Vagina (tissue), 2 donors: ENCODE measurements around the gene DNAJC7. TPM values are rescaled to one million over a fixed set of nuclear protein-coding genes. Genes with fewer than 3 reads are reported as not detected.
"Not testable (repeated sequence)": the region's sequence is repeated elsewhere in the genome, so short reads cannot be mapped to it uniquely, and the experiment has no call there.

Source experiments
- DNase-seq, 2 donors: peaks; one replicate each; pipeline ENCODE4 v3.0.0-alpha.2; 2017; ENCODE audit errors: extremely low spot score in 2 of 2
- H3K27ac ChIP-seq: fragments of 200-600 bp; sonication (generic); one replicate; pipeline ENCODE4 v1.5.1; 2019
- H3K27me3 ChIP-seq: fragments of 200-600 bp; sonication (generic); one replicate; pipeline ENCODE4 v1.5.1; 2019
- H3K36me3 ChIP-seq, 2 donors: fragments of 200-600 bp; sonication (generic); one replicate each; pipeline ENCODE4 v1.5.1; 2017 to 2019
- H3K4me1 ChIP-seq: fragments of 200-600 bp; sonication (generic); one replicate; pipeline ENCODE4 v1.5.1; 2019
- H3K4me3 ChIP-seq, 2 donors: fragments of 200-600 bp; sonication (generic); 1 replicate in 1 of 2; 2 replicates in 1 of 2; pipeline ENCODE4 v1.5.1; 2016 to 2019
- H3K9me3 ChIP-seq: fragments of 200-600 bp; sonication (generic); one replicate; pipeline ENCODE4 v1.5.1; 2019
- CTCF ChIP-seq, 3 experiments: fragments of 450-650 bp in 2 of 3; fragments of 200-600 bp in 1 of 3; sonication (generic) in 1 of 3; IDR thresholded peaks; one replicate each; pipeline ENCODE4 v1.5.1; 2017 to 2019; ENCODE audit warnings: antibody characterized with exemption in 3 of 3, mild to moderate bottlenecking in 2 of 3, moderate library complexity in 2 of 3
- POLR2A ChIP-seq, 2 donors: fragments of 450-650 bp; IDR thresholded peaks; one replicate each; pipeline ENCODE4 v1.6.1; 2017; ENCODE audit warnings: antibody characterized with exemption in 2 of 2, mild to moderate bottlenecking in 2 of 2, moderate library complexity in 2 of 2
- POLR2AphosphoS5 ChIP-seq, 2 donors: sonication (generic); formaldehyde crosslinking; IDR thresholded peaks; one replicate each; pipeline ENCODE4 v1.9.0; 2017; ENCODE audit warnings: antibody characterized with exemption in 2 of 2, mild to moderate bottlenecking in 2 of 2, low read depth in 1 of 2; ENCODE audit not compliant: insufficient read depth in 1 of 2
- intact Hi-C: fragments of 100-400 bp; cut with DNase I; formaldehyde crosslinking; loops from one replicate; pipeline ENCODE4 v1.15.1; 2023
- total RNA-seq: library from RNA; depleted of rRNA; stranded (reverse); fragments of >200 nt; gene quantifications from one replicate; pipeline ENCODE4 v1.2.3, GENCODE V29; 2016

Gene DNAJC7
- total RNA-seq, 1 donor from 2014 or later: 60.2 TPM

- no peaks in the 10 kb centered on the region for H3K9me3 ChIP-seq
- H3K27ac ChIP-seq: no peak overlapping the region
- no peak for TF ChIP-seq CTCF (IDR thresholded peaks at IDR 0.05)
- intact Hi-C loops: no loop called here
- no peak for DNase-seq
- H3K27me3 ChIP-seq: no peaks in the 10 kb centered on the region
- H3K4me1 ChIP-seq: peaks cover 8% of the 10 kb centered on the region
- no peaks in the 10 kb centered on the region for H3K36me3 ChIP-seq
- no peak overlapping the region for H3K4me3 ChIP-seq
Observed at GRCh38 chr17:41935641-41936040, 81.6 kb downstream of the DNAJC7 start.

GRCh38 chr17:41932816-41933389 is 84.3 kb downstream of the DNAJC7 start:
- no peak for DNase-seq
- no peaks in the 10 kb centered on the region for H3K27me3 ChIP-seq
- H3K4me1 ChIP-seq: peaks cover 15% of the 10 kb centered on the region
- intact Hi-C loops: no loop called here
- TF ChIP-seq POLR2A (IDR thresholded peaks at IDR 0.05) (no peak), POLR2AphosphoS5 (IDR thresholded peaks at IDR 0.05; ENCODE audit: insufficient read depth in 1 of 2, low read depth in 1 of 2) (no peak)
- H3K36me3 ChIP-seq: no peaks in the 10 kb centered on the region
- H3K4me3 ChIP-seq: no peak overlapping the region
- no peaks in the 10 kb centered on the region for H3K9me3 ChIP-seq
- H3K27ac ChIP-seq: no peak overlapping the region

DNA sequence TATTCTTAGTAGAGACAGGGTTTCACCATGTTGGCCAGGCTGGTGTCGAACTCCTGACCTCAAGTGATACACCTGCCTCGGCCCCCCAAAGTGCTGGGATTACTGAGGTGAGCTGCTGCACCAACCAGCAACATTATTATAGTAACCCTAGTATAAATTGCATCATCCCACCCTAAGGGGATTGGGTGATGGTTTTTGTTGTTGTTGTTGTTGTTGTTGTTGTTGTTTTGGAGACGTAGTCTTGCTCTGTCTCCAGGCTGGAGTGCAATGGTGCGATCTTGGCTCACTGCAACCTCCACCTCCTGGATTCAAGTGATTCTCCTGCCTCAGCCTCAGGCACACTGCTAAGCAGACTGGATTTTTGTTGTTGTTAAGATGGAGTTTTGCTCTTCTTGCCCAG is 85.5 kb downstream of the DNAJC7 start:
- H3K4me3 ChIP-seq, DNase-seq, intact Hi-C loops, H3K27me3 ChIP-seq, H3K36me3 ChIP-seq, H3K27ac ChIP-seq, H3K9me3 ChIP-seq: not testable (repeated sequence)
- peaks cover 15% of the 10 kb centered on the region for H3K4me1 ChIP-seq

GRCh38 chr17:41930833-41931156 is 86.4 kb downstream of the DNAJC7 start:
- Histone ChIP-seq H3K4me3 (peak overlapping the region; percentile 41 to 63), H3K27ac (peak overlapping the region; percentile 75), H3K4me1 (peaks cover 15% of the 10 kb centered on the region)
- DNase-seq, H3K9me3 ChIP-seq, H3K36me3 ChIP-seq, intact Hi-C loops, H3K27me3 ChIP-seq: not testable (repeated sequence)

DNA sequence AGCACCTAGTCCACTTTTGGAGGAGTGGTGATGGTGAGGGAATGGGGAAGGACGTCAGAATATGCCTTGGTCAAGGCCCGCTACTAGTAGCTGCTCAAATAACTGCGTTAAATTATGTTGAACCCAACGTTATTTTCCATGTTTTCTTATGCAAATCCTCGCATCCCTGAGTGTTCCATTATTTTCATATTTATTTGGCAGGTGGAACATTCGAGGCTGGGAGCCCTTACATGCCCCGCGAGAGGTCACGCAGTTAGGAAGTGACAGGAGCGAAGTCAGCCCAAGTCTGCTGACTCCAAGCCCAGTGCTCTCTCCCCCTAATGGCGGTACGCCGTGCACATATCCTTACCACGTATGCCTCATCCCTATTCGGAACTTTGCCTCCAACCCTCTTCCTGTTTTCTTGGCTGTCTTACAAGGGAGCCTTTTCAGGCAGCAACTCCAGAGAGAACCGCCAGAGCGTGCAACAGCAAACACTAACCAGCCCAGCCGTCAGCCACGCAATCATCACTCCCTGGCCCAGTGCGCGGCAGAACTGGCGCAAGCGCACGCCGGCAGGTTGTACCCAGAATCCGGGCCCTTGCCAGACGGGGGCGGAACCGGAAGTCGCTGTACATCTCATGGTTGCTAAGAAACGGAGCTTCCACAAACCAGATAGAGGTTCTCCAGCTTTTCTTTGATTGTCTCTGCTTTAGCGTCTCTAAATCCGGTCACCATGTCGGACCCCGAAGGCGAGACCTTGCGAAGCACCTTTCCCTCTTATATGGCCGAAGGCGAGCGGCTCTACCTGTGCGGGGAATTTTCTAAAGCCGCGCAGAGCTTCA is 87.0 kb downstream of the DNAJC7 start, which contains the start of gene ODAD4:
Gene ODAD4 (plus strand): TSS at position 609 of the 824 bp plus-strand sequence. CDS start 107 bp downstream, at position 716.
- no peaks in the 10 kb centered on the region for H3K27me3 ChIP-seq
- H3K36me3 ChIP-seq: no peaks in the 10 kb centered on the region
- DNase-seq: peak in 1 of 2 donors; percentile 96
- peaks cover 15% of the 10 kb centered on the region for H3K4me1 ChIP-seq
- H3K27ac ChIP-seq: peak within 1 kb of the TSS; percentile 75
- no peaks in the 10 kb centered on the region for H3K9me3 ChIP-seq
- peak; percentile 92 to 97 for TF ChIP-seq POLR2AphosphoS5 (IDR thresholded peaks at IDR 0.05; ENCODE audit: insufficient read depth in 1 of 2, low read depth in 1 of 2)
- TF ChIP-seq POLR2A (IDR thresholded peaks at IDR 0.05): peak in 1 of 2 donors; percentile 42
- peak in 1 of 3 experiments; percentile 53 for TF ChIP-seq CTCF (IDR thresholded peaks at IDR 0.05)
- intact Hi-C loops: no loop called here
- peak within 1 kb of the TSS; percentile 41 to 63 for H3K4me3 ChIP-seq

DNA sequence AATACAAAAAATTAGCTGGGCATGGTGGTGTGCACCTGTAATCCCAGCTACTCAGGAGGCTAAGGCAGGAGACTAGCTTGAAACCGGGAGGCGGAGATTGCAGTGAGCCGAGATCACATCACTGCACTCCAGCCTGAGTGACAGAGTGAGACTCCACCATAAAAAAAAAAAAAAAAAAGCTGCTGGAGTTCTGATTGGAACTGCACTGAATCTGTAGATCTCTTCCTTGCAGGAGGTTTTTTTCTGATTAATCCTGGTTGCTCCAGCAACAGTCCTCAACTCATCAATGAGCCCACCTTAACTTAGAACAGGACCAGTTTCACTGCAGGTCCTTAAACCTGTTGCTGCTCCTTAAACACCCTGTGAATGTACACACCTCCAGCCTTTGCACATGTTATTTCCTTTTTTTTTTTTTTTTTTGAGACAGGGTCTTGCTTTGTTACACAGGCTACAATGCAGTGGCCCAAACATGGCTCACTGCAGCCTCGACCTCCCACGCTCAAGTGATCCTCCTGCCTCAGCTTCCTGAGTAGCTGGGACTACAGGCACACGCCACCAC is 88.5 kb downstream of the DNAJC7 start:
- H3K4me1 ChIP-seq: peaks cover 15% of the 10 kb centered on the region
- no peak overlapping the region for H3K27ac ChIP-seq
- H3K27me3 ChIP-seq: no peaks in the 10 kb centered on the region
- no peaks in the 10 kb centered on the region for H3K36me3 ChIP-seq
- H3K4me3 ChIP-seq: no peak overlapping the region
- H3K9me3 ChIP-seq: no peaks in the 10 kb centered on the region
- no peak for DNase-seq
- intact Hi-C loops: no loop called here
- TF ChIP-seq POLR2A (IDR thresholded peaks at IDR 0.05) (no peak), CTCF (IDR thresholded peaks at IDR 0.05) (no peak), POLR2AphosphoS5 (IDR thresholded peaks at IDR 0.05; ENCODE audit: insufficient read depth in 1 of 2, low read depth in 1 of 2) (no peak)

Other genes with a start within 250 kb of the DNAJC7 start
- 589 TPM for gene JUP, start 230.7 kb downstream of the DNAJC7 start, total RNA-seq
- 11.5 TPM for gene P3H4, start 205.5 kb downstream of the DNAJC7 start, total RNA-seq
- gene FKBP10, start 204.4 kb downstream of the DNAJC7 start, total RNA-seq: 53.5 TPM
- 71.5 TPM for gene NT5C3B, start 181.2 kb downstream of the DNAJC7 start, total RNA-seq
- gene KLHL10, start 179.6 kb downstream of the DNAJC7 start, total RNA-seq: not detected
- gene KLHL11, start 152.0 kb downstream of the DNAJC7 start, total RNA-seq: 15.2 TPM
- 74.9 TPM for gene ACLY, start 98.5 kb downstream of the DNAJC7 start, total RNA-seq
- gene ODAD4, start 86.8 kb downstream of the DNAJC7 start, total RNA-seq: 1.7 TPM
- 54.0 TPM for gene CNP, start 50.6 kb downstream of the DNAJC7 start, total RNA-seq
- 28.7 TPM for gene NKIRAS2, start 2.7 kb upstream of the DNAJC7 start, total RNA-seq
- 0.49 TPM for gene C17orf113, start 33.2 kb upstream of the DNAJC7 start, total RNA-seq
- gene ZNF385C, start 81.0 kb upstream of the DNAJC7 start, total RNA-seq: 0.49 TPM
- 8.1 TPM for gene DHX58, start 95.3 kb upstream of the DNAJC7 start, total RNA-seq
- 63.1 TPM for gene KAT2A, start 103.9 kb upstream of the DNAJC7 start, total RNA-seq
- 1.2 TPM for gene HSPB9, start 105.4 kb upstream of the DNAJC7 start, total RNA-seq
- gene RAB5C, start 137.6 kb upstream of the DNAJC7 start, total RNA-seq: 111 TPM
- not detected for gene KCNH4, start 163.7 kb upstream of the DNAJC7 start, total RNA-seq
- not detected for gene HCRT, start 168.0 kb upstream of the DNAJC7 start, total RNA-seq
- gene GHDC, start 177.1 kb upstream of the DNAJC7 start, total RNA-seq: 35.1 TPM